Effector memory CD8-positive, alpha-beta T cell (primary cell): ENCODE measurements around the gene FAIM.
A peak's percentile ranks its signal among the peaks of the same experiment; 100 is the strongest.

Experiments used
- ATAC-seq: fragments of 150-1000 bp; cut with Tn5 transposase; replicated peaks from 2 replicates; pipeline ENCODE4 v1.10.0; 2021; ENCODE audit warnings: mild to moderate bottlenecking, moderate library complexity
- DNase-seq, 3 experiments: peaks; one replicate each; pipeline ENCODE4 v3.0.0; 2021
- H3K27ac Mint-ChIP-seq, 2 donors: one replicate each; pipeline ENCODE4 v1.8.0; 2022; ENCODE audit warnings: mild to moderate bottlenecking in 2 of 2, mixed read lengths in 2 of 2, moderate library complexity in 2 of 2
- H3K27me3 Mint-ChIP-seq, 2 donors: one replicate each; pipeline ENCODE4 v1.8.0; 2022; ENCODE audit warnings: mixed read lengths in 2 of 2
- H3K36me3 Mint-ChIP-seq: one replicate; pipeline ENCODE4 v1.8.0; 2022; ENCODE audit warnings: mild to moderate bottlenecking, moderate library complexity, mixed read lengths; ENCODE audit not compliant: insufficient read depth
- H3K4me1 Mint-ChIP-seq, 2 donors: one replicate each; pipeline ENCODE4 v1.8.0; 2022; ENCODE audit warnings: low read depth in 2 of 2, mixed read lengths in 2 of 2
- H3K4me3 Mint-ChIP-seq, 2 donors: one replicate each; pipeline ENCODE4 v1.8.0; 2022; ENCODE audit warnings: mild to moderate bottlenecking in 2 of 2, mixed read lengths in 2 of 2, moderate library complexity in 2 of 2
- H3K9me3 Mint-ChIP-seq, 2 donors: one replicate each; pipeline ENCODE4 v1.8.0; 2022; ENCODE audit warnings: mixed read lengths in 2 of 2

Gene FAIM

GRCh38 chr3:138624518-138624917 is 15.9 kb downstream of the FAIM start:
- Mint-ChIP-seq H3K27ac (no peak overlapping the region), H3K27me3 (no peaks in the 10 kb centered on the region), H3K36me3 (peaks cover 3% of the 10 kb centered on the region), H3K4me3 (no peak overlapping the region), H3K4me1 (no peaks in the 10 kb centered on the region), H3K9me3 (no peaks in the 10 kb centered on the region)
- DNase-seq, result no peak
- no peak for ATAC-seq

- no peak for DNase-seq
- Mint-ChIP-seq H3K36me3 (peaks cover 4% of the 10 kb centered on the region), H3K4me3 (no peak overlapping the region), H3K4me1 (no peaks in the 10 kb centered on the region), H3K27ac (no peak overlapping the region), H3K27me3 (no peaks in the 10 kb centered on the region), H3K9me3 (no peaks in the 10 kb centered on the region)
- no peak for ATAC-seq
Observed at GRCh38 chr3:138625707-138626365, 17.3 kb downstream of the FAIM start.

DNA sequence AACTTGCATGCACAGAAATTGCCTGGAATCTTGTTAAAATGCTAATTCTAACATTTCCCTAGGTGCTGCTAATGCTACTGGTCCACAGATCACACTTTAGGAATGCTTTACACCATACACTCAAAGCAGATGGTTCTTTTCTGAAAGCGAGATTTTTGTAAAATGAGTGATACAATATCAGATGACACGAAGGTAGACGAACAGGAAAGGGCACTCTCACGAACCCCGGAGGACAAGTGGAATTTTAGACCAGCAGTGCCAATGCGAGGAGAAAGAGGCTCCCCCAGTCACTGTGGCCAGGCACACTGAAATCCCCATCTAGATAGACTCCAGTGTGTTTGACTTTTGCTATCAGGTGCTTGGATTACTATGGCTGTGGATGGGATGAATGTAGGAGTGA is 21.0 kb downstream of the FAIM start:
- no peaks in the 10 kb centered on the region for H3K27me3 Mint-ChIP-seq
- peaks cover 2% of the 10 kb centered on the region for H3K36me3 Mint-ChIP-seq
- ATAC-seq (no peak), DNase-seq (no peak)
- no peaks in the 10 kb centered on the region for H3K9me3 Mint-ChIP-seq
- H3K4me1 Mint-ChIP-seq, result no peaks in the 10 kb centered on the region
- H3K4me3 Mint-ChIP-seq, result no peak overlapping the region
- no peak overlapping the region for H3K27ac Mint-ChIP-seq

- Mint-ChIP-seq H3K4me3 (no peak overlapping the region), H3K27ac (no peak overlapping the region), H3K36me3 (no peaks in the 10 kb centered on the region), H3K27me3 (no peaks in the 10 kb centered on the region), H3K4me1 (no peaks in the 10 kb centered on the region), H3K9me3 (peaks cover 9 to 19% of the 10 kb centered on the region in 2 donors)
- ATAC-seq (no peak), DNase-seq (no peak)
Observed at GRCh38 chr3:138638641-138639040, 30.1 kb downstream of the FAIM start.

- no peak for DNase-seq
- Mint-ChIP-seq H3K9me3 (peaks cover 9 to 19% of the 10 kb centered on the region in 2 donors), H3K4me1 (no peaks in the 10 kb centered on the region), H3K36me3 (no peaks in the 10 kb centered on the region), H3K27me3 (no peaks in the 10 kb centered on the region), H3K27ac (no peak overlapping the region), H3K4me3 (no peak overlapping the region)
- no peak for ATAC-seq
Observed at GRCh38 chr3:138640537-138640936, 32.0 kb downstream of the FAIM start.

DNA sequence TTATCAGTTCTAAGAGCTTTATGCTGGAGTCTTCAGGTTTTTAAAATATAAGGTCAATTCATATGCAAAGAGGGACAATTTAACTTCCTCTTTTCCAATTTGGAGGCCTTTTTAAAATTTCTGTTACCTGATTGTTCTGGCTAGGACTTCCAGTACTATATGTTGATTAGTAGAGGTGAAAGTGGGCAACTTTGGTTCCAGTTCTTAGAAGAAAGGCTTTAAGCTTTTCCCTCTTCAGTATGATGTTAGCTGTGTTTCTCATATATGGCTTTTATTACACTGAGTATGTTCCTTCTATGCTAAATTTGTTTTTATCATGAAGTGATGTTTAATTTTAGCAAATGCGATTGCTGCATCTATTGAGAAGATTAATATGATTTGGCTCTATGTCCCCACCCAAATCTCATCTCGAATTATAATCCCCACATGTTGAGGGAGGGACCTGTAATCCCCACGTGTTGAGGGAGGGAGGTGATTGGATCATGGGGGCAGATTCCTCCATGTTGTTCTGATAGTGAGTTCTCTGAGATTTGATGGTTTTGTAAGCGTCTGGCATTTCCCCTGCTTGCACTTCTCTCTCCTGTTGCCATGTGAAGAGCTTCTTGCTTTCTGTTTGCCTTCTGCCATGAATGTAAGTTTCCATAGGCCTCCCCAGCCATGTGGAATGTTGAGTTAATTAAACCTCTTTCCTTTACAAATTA is 33.8 kb downstream of the FAIM start:
- Mint-ChIP-seq H3K27me3 (no peaks in the 10 kb centered on the region), H3K4me3 (no peak overlapping the region), H3K9me3 (peaks cover 14 to 19% of the 10 kb centered on the region in 2 donors), H3K4me1 (no peaks in the 10 kb centered on the region), H3K27ac (no peak overlapping the region), H3K36me3 (no peaks in the 10 kb centered on the region)
- no peak for ATAC-seq
- DNase-seq, result no peak

DNA sequence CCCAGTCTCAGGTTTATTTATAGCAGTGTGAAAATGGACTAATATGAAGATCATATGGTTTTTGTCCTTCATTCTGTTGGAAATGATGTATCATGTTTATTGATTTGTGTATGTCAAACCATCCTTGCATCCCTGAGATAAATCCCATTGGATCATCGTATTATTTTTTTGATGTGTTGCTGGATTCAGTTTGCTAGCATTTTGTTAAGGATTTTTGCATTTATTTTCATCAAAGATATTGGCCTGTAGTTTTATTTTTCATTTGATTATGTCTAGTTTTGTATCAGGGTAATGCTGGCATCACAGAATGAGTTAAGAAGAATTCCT is 34.3 kb downstream of the FAIM start:
- ATAC-seq (no peak), DNase-seq (no peak)
- H3K27ac Mint-ChIP-seq, result no peak overlapping the region
- H3K27me3 Mint-ChIP-seq, result no peaks in the 10 kb centered on the region
- H3K9me3 Mint-ChIP-seq, result peaks cover 14 to 17% of the 10 kb centered on the region in 2 donors
- H3K4me3 Mint-ChIP-seq, result no peak overlapping the region
- H3K4me1 Mint-ChIP-seq, result no peaks in the 10 kb centered on the region
- H3K36me3 Mint-ChIP-seq, result no peaks in the 10 kb centered on the region

DNA sequence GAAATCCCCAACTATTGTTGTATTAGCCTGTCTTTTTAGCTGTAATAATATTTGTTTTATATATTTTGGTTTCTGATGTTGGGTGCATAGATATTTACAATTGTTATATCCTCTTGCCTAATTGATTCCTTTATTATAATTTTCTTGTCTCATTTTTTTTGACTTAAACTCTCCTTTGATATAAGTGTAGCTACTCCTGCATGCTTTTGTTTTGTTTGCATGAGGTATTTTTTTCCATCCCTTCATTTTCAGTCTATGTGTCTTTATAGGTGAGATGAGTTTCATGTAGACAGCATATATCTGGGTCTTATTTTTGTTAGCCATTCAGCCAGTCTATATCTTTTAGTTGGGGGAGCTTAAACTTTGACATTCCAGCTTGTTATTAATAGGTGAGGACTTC is 37.4 kb downstream of the FAIM start:
- H3K9me3 Mint-ChIP-seq, result peaks cover 14 to 18% of the 10 kb centered on the region in 2 donors
- no peak for DNase-seq
- H3K4me3 Mint-ChIP-seq, result no peak overlapping the region
- no peaks in the 10 kb centered on the region for H3K27me3 Mint-ChIP-seq
- no peaks in the 10 kb centered on the region for H3K4me1 Mint-ChIP-seq
- ATAC-seq, result no peak
- H3K27ac Mint-ChIP-seq, result no peak overlapping the region
- H3K36me3 Mint-ChIP-seq, result peaks cover 10% of the 10 kb centered on the region

DNA sequence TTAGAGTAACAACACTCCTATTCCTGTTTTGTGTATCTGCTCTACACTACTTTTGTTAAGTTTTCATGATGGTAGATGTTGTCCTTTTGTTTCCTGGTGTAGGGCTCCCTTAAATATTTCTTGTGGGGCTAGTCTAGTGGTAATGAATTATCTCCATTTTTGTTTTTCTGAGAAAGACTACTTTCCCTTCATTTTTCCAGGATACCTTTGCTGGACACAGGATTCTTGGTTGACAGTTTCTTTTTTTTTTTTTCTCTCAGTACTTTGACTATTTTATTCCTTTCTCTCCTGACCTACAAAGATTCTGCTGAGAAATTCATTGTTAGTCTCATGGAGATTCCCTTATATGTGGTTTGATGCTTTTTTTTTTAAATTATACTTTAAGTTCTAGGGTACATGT is 37.9 kb downstream of the FAIM start:
- Mint-ChIP-seq H3K4me3 (no peak overlapping the region), H3K4me1 (no peaks in the 10 kb centered on the region), H3K36me3 (peaks cover 11% of the 10 kb centered on the region), H3K9me3 (peaks cover 14 to 18% of the 10 kb centered on the region in 2 donors), H3K27ac (no peak overlapping the region), H3K27me3 (no peaks in the 10 kb centered on the region)
- no peak for ATAC-seq
- DNase-seq, result no peak

DNA sequence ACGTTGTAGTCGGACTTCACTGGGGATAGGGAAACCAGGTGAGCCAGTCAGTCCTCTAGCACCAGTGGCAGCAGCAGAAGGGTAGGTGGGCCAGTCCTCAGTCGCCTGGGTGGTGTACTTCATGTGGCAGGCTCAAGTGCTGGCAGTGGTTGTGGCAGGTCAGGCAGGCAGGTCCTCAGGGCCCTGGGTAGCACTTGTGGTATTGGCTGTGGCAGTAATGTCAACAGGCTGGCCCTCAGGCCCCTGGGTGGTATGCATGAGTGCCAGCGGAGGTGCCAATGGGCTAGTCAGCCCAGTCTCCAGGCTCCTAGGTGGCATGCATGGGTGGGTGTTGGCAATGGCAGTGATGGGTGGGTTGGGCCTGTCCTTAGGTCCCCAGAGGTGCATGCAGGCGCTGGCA is 40.6 kb downstream of the FAIM start:
- Mint-ChIP-seq H3K4me3 (no peak overlapping the region), H3K36me3 (peaks cover 22% of the 10 kb centered on the region), H3K27ac (no peak overlapping the region)

GRCh38 chr3:138653567-138653966 is 45.0 kb downstream of the FAIM start:
- DNase-seq (no peak), ATAC-seq (no peak)
- H3K4me1 Mint-ChIP-seq, result no peaks in the 10 kb centered on the region
- H3K36me3 Mint-ChIP-seq, result peaks cover 40% of the 10 kb centered on the region
- peaks cover 4 to 6% of the 10 kb centered on the region in 2 donors for H3K9me3 Mint-ChIP-seq
- no peaks in the 10 kb centered on the region for H3K27me3 Mint-ChIP-seq
- H3K4me3 Mint-ChIP-seq, result no peak overlapping the region
- no peak overlapping the region for H3K27ac Mint-ChIP-seq

More for the DNA sequence above, 40.6 kb downstream of the FAIM start:
- Mint-ChIP-seq H3K9me3 (peaks cover 6 to 9% of the 10 kb centered on the region in 2 donors), H3K27me3 (no peaks in the 10 kb centered on the region), H3K4me1 (no peaks in the 10 kb centered on the region)
- DNase-seq, result no peak
- ATAC-seq, result no peak

DNA sequence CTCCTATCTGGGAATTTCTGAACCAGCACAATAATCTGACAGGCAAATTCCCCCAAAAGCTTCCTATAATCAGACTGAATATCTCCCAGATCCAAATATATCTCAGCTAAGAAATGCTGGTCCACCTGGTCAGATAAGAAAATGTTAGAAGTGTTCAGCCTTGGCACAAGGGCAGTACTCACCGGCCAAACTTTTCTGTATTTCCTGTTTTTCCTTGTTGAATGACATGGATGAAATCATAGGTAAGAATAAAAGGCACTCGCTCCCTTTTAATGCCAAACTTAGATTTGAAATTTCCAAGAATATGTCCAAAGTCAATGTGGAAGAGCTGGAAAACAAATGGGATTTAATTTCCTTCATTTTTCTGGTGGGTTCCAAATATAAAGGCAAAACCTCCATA is 48.9 kb downstream of the FAIM start:
- ATAC-seq (no peak), DNase-seq (no peak)
- Mint-ChIP-seq H3K4me1 (no peaks in the 10 kb centered on the region), H3K4me3 (no peak overlapping the region), H3K36me3 (peaks cover 36% of the 10 kb centered on the region), H3K27ac (no peak overlapping the region), H3K27me3 (no peaks in the 10 kb centered on the region), H3K9me3 (no peaks in the 10 kb centered on the region)

DNA sequence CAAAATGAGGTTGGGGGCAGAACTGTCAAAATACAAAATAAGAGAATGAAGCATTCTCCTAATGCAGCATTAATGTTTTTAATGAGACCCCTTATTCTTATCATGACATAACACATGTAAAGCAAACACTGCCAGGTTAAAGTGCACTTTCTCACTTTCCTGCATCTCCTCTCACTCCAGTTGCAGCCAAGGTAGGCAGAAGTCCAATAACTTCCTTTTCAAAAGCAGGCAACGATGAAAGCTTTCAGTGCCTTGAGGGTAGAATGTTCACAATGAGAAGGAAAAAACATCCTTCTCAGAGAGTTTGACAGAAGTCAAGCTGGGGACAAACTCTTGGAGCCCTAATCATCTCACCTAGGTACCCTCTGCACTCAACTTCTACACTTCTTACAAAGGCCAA is 59.5 kb downstream of the FAIM start:
- no peaks in the 10 kb centered on the region for H3K4me1 Mint-ChIP-seq
- no peak overlapping the region for H3K4me3 Mint-ChIP-seq
- H3K36me3 Mint-ChIP-seq, result peaks cover 22% of the 10 kb centered on the region

GRCh38 chr3:138670407-138670806 is 61.8 kb downstream of the FAIM start:
- DNase-seq (no peak), ATAC-seq (no peak)
- Mint-ChIP-seq H3K27ac (no peak overlapping the region), H3K9me3 (peaks cover 2 to 7% of the 10 kb centered on the region in 2 donors), H3K4me3 (no peak overlapping the region), H3K27me3 (no peaks in the 10 kb centered on the region), H3K4me1 (no peaks in the 10 kb centered on the region), H3K36me3 (peaks cover 10% of the 10 kb centered on the region)

More for the DNA sequence above, 59.5 kb downstream of the FAIM start:
- Mint-ChIP-seq H3K27me3 (no peaks in the 10 kb centered on the region), H3K9me3 (no peaks in the 10 kb centered on the region), H3K27ac (peak overlapping the region in 1 of 2 donors; percentile 44)
- ATAC-seq, result no peak
- DNase-seq, result no peak
